ENCODE data around the gene SLC37A1. TPM values are rescaled to one million over a fixed set of nuclear protein-coding genes. Genes with fewer than 3 reads are reported as not detected.

Gene SLC37A1
- total and polyA plus RNA-seq, 2 of the 13 experiments (the other 11 are each of a cell fraction or from before 2014, with no cell fraction given): 0.22 to 0.40 TPM

GRCh38 chr21:42523941-42524340, 10.3 kb downstream of the SLC37A1 start (continued):
- TF ChIP-seq FLYWCH1 (CRISPR knock-in tag; IDR thresholded peaks at IDR 0.05): no peak
- no peak for TF ChIP-seq CBFB (CRISPR knock-in tag; IDR thresholded peaks at IDR 0.05)
- TF ChIP-seq, protein P1, sequence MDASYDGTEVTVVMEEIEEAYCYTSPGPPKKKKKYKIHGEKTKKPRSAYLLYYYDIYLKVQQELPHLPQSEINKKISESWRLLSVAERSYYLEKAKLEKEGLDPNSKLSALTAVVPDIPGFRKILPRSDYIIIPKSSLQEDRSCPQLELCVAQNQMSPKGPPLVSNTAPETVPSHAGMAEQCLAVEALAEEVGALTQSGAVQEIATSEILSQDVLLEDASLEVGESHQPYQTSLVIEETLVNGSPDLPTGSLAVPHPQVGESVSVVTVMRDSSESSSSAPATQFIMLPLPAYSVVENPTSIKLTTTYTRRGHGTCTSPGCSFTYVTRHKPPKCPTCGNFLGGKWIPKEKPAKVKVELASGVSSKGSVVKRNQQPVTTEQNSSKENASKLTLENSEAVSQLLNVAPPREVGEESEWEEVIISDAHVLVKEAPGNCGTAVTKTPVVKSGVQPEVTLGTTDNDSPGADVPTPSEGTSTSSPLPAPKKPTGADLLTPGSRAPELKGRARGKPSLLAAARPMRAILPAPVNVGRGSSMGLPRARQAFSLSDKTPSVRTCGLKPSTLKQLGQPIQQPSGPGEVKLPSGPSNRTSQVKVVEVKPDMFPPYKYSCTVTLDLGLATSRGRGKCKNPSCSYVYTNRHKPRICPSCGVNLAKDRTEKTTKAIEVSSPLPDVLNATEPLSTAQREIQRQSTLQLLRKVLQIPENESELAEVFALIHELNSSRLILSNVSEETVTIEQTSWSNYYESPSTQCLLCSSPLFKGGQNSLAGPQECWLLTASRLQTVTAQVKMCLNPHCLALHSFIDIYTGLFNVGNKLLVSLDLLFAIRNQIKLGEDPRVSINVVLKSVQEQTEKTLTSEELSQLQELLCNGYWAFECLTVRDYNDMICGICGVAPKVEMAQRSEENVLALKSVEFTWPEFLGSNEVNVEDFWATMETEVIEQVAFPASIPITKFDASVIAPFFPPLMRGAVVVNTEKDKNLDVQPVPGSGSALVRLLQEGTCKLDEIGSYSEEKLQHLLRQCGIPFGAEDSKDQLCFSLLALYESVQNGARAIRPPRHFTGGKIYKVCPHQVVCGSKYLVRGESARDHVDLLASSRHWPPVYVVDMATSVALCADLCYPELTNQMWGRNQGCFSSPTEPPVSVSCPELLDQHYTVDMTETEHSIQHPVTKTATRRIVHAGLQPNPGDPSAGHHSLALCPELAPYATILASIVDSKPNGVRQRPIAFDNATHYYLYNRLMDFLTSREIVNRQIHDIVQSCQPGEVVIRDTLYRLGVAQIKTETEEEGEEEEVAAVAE (CRISPR knock-in tag; IDR thresholded peaks at IDR 0.05; ENCODE audit: borderline replicate concordance): no peak

DNA sequence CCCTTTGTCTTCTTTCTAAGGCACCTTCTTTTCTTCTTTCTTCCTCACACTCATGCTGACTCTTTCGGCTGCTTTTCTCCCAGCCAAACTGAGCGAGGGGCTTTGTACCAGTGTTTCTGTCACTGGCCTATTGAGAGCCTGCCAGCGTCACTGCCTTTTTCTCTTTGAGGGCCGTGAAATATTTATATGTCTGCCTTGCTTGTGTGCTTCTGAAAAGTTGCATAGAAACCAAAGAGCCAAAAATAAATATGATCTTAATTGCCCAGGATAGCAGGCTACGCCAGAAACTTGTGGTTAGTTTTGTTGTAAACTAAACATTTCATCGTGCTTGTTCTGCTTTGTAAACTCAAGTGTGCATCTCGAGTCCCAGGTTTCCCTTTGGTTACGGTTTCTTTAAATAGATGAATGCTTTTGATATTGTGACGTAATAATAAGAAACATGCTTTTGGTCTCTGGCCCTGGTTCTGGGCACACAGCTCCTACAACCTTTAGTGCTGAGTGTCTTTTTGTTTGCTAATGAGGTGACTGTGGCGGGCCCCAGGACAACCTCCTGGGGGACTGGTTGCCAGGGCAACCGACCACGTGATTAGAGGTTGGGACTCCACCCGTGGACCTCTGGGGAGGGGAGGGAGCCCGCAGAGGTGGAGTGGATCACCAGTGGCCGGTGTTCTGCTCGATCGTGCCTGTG, 10.8 kb downstream of the SLC37A1 start:
- ATAC-seq (no peak), DNase-seq (ENCODE audit: low spot score) (peak; percentile 9), FAIRE-seq (no peak)
- no peak overlapping the region for H3K27ac ChIP-seq (ENCODE audit: extremely low read length, insufficient read depth, low read length)
- WGBS (ENCODE audit: low lambda C conversion rate): 36% methylated on average over 9 of the region's 17 CpGs
- H3K4me2 ChIP-seq (ENCODE audit: low read depth, low read length): peak overlapping the region; percentile 30
- H3K4me1 ChIP-seq (ENCODE audit: insufficient read depth, low read length): peaks cover 40% of the 10 kb centered on the region
- no peak overlapping the region for H2AFZ ChIP-seq (ENCODE audit: low read length)
- no peaks in the 10 kb centered on the region for H3K79me2 ChIP-seq (ENCODE audit: insufficient read depth, low read length)
- no peaks in the 10 kb centered on the region for H4K20me1 ChIP-seq (ENCODE audit: insufficient read depth, low read length)
- TF ChIP-seq ZKSCAN8 (CRISPR knock-in tag; IDR thresholded peaks at IDR 0.05; ENCODE audit: borderline replicate concordance) (no peak), THAP11 (CRISPR knock-in tag; IDR thresholded peaks at IDR 0.05) (no peak), ATF7 (IDR thresholded peaks at IDR 0.05) (peak; percentile 45; the same call in 1 of the 2 replicates), ATF7 (CRISPR knock-in tag; IDR thresholded peaks at IDR 0.05) (no peak), RFX3 (CRISPR knock-in tag; IDR thresholded peaks at IDR 0.05) (peak; percentile 64), PHB2 (IDR thresholded peaks at IDR 0.05; ENCODE audit: partially characterized antibody) (no peak), CREB1 (IDR thresholded peaks at IDR 0.05) (peak; percentile 81), CREB1 (CRISPR knock-in tag; IDR thresholded peaks at IDR 0.05) (no peak), ZNF414 (CRISPR knock-in tag; IDR thresholded peaks at IDR 0.05) (no peak)
- TF ChIP-seq, protein P2, sequence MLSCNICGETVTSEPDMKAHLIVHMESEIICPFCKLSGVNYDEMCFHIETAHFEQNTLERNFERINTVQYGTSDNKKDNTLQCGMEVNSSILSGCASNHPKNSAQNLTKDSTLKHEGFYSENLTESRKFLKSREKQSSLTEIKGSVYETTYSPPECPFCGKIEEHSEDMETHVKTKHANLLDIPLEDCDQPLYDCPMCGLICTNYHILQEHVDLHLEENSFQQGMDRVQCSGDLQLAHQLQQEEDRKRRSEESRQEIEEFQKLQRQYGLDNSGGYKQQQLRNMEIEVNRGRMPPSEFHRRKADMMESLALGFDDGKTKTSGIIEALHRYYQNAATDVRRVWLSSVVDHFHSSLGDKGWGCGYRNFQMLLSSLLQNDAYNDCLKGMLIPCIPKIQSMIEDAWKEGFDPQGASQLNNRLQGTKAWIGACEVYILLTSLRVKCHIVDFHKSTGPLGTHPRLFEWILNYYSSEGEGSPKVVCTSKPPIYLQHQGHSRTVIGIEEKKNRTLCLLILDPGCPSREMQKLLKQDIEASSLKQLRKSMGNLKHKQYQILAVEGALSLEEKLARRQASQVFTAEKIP (CRISPR knock-in tag; IDR thresholded peaks at IDR 0.05; ENCODE audit: borderline replicate concordance): no peak
- 0 out of 5 replicates have a peak, but pooled peaks cover 0 to 4% of the 10 kb centered on the region in 2 experiments for H3K27me3 ChIP-seq (ENCODE audit: control insufficient read depth in 1 of 2, insufficient read depth in 2 of 2, low read length in 2 of 2)
- in situ Hi-C loops (cut with HindIII; ENCODE audit: extremely low pct_ligation_motif_present, low pct_unique_long_range_greater_than_20kb): no loop called here
- intact Hi-C loops (cut with micrococcal nuclease; ENCODE audit: unreplicated experiment): loop anchor here (5.0 kb wide), 1 partner anchor 48 kb away; no protein-coding TSS in a partner anchor
- no peaks in the 10 kb centered on the region for H3K9me3 ChIP-seq (ENCODE audit: low read length)
- CTCF ChIA-PET (ENCODE audit: low intra/inter-chr PET ratio, low total read pairs): no interaction called here
- H3K4me3 ChIP-seq (replicated peaks in 1 of 3; ENCODE audit: insufficient read depth in 1 of 3, low read depth in 2 of 3, low read length in 3 of 3): no peak overlapping the region
- no peaks in the 10 kb centered on the region for H3K36me3 ChIP-seq (replicated peaks in 1 of 2; ENCODE audit: control insufficient read depth in 1 of 2, insufficient read depth in 2 of 2, low read length in 2 of 2)
- H3K9ac ChIP-seq (ENCODE audit: insufficient read depth, low read depth, low read length): no peak overlapping the region
- POLR2A ChIA-PET: no interaction called here
- no TSS peak for BruUV-seq (replicated peaks)

Data from HepG2 (cell line).